GM23338 (cell line): ENCODE results near the gene KHDC3L. TPM values are rescaled to one million over a fixed set of nuclear protein-coding genes. Genes with fewer than 3 reads are reported as not detected.

ENCODE experiments used
- ATAC-seq: fragments of 200-7000 bp; cut with Tn5 transposase; 3 replicates; pipeline ENCODE4 v1.9.1; 2020
- DNase-seq: peaks from one replicate; pipeline ENCODE4 v3.0.0-alpha.2; 2015; ENCODE audit warnings: low spot score
- H2AFZ ChIP-seq: fragments of 200-600 bp; sonication (generic); 2 replicates; pipeline ENCODE4 v1.8.0; 2016; ENCODE audit warnings: antibody characterized with exemption, mild to moderate bottlenecking, moderate library complexity
- H3F3A ChIP-seq: fragments of 200-600 bp; sonication (generic); replicated peaks from 2 replicates; pipeline ENCODE4 v1.8.0; 2017; ENCODE audit warnings: antibody characterized with exemption, mixed run types, low read depth
- H3K27ac ChIP-seq: fragments of 200-600 bp; sonication (generic); 2 replicates; pipeline ENCODE4 v1.6.1; 2016; ENCODE audit warnings: low read depth
- H3K27me3 ChIP-seq: fragments of 200-600 bp; sonication (generic); 2 replicates; pipeline ENCODE4 v1.8.0; 2016; ENCODE audit warnings: mild to moderate bottlenecking, mixed run types, moderate library complexity; ENCODE audit not compliant: insufficient read depth
- H3K36me3 ChIP-seq: fragments of 200-600 bp; sonication (generic); 2 replicates; pipeline ENCODE4 v1.8.0; 2016; ENCODE audit warnings: mild to moderate bottlenecking; ENCODE audit not compliant: insufficient read depth
- H3K4me1 ChIP-seq: fragments of 200-600 bp; sonication (generic); 2 replicates; pipeline ENCODE4 v1.8.0; 2016; ENCODE audit warnings: mild to moderate bottlenecking, moderate library complexity; ENCODE audit not compliant: insufficient read depth
- H3K4me2 ChIP-seq: fragments of 200-600 bp; sonication (generic); 2 replicates; pipeline ENCODE4 v1.7.1; 2017; ENCODE audit warnings: mixed run types
- H3K4me3 ChIP-seq: fragments of 200-600 bp; sonication (generic); 2 replicates; pipeline ENCODE4 v1.6.1; 2016; ENCODE audit warnings: mixed run types
- H3K79me2 ChIP-seq: fragments of 200-600 bp; sonication (generic); replicated peaks from 2 replicates; pipeline ENCODE4 v1.8.0; 2017; ENCODE audit warnings: mild to moderate bottlenecking; ENCODE audit not compliant: insufficient read depth
- H3K9me2 ChIP-seq: fragments of 200-600 bp; sonication (generic); 2 replicates; pipeline ENCODE4 v1.8.0; 2017; ENCODE audit not compliant: insufficient read depth
- H4K20me1 ChIP-seq: fragments of 200-600 bp; sonication (generic); replicated peaks from 2 replicates; pipeline ENCODE4 v1.8.0; 2017; ENCODE audit warnings: mild to moderate bottlenecking; ENCODE audit not compliant: insufficient read depth
- H3K27ac Mint-ChIP-seq: 2 replicates; pipeline ENCODE4 v1.8.0; 2020; ENCODE audit warnings: inconsistent platforms, mild to moderate bottlenecking, moderate library complexity, mixed read lengths
- H3K27me3 Mint-ChIP-seq: 3 replicates; pipeline ENCODE4 v1.8.0; 2022; ENCODE audit warnings: low read depth, mild to moderate bottlenecking, moderate library complexity, mixed read lengths, inconsistent platforms; ENCODE audit not compliant: insufficient read depth, poor library complexity
- H3K36me3 Mint-ChIP-seq: 3 replicates; pipeline ENCODE4 v1.8.0; 2021; ENCODE audit warnings: low read depth, mild to moderate bottlenecking, inconsistent platforms, moderate library complexity, mixed read lengths
- H3K4me1 Mint-ChIP-seq: 3 replicates; pipeline ENCODE4 v1.8.0; 2020; ENCODE audit warnings: mild to moderate bottlenecking, inconsistent platforms, mixed read lengths
- H3K4me3 Mint-ChIP-seq: 3 replicates; pipeline ENCODE4 v1.8.0; 2021; ENCODE audit warnings: moderate library complexity, mild to moderate bottlenecking, inconsistent platforms, mixed read lengths
- H3K9me3 Mint-ChIP-seq: 3 replicates; pipeline ENCODE4 v1.8.0; 2020; ENCODE audit warnings: moderate library complexity, mild to moderate bottlenecking, inconsistent platforms, mixed read lengths
- CREB1 ChIP-seq: fragments of 250-450 bp; sonication (Bioruptor Pico); IDR thresholded peaks from 2 replicates; pipeline ENCODE4 v1.5.0; 2020; ENCODE audit warnings: low read depth, mild to moderate bottlenecking, moderate library complexity
- EZH2 ChIP-seq: fragments of 200-600 bp; sonication (generic); IDR thresholded peaks from one replicate; pipeline ENCODE4 v1.8.0; 2017; ENCODE audit warnings: antibody characterized with exemption, mild to moderate bottlenecking, low read depth; ENCODE audit not compliant: unreplicated experiment
- EZH2phosphoT487 ChIP-seq: fragments of 200-600 bp; sonication (generic); IDR thresholded peaks from one replicate; pipeline ENCODE4 v1.8.1; 2018; ENCODE audit warnings: antibody characterized with exemption; ENCODE audit not compliant: unreplicated experiment
- JUNB ChIP-seq: IDR thresholded peaks from one replicate; pipeline ENCODE4 v1.6.1; 2016; ENCODE audit warnings: antibody characterized with exemption; ENCODE audit not compliant: unreplicated experiment
- NANOG ChIP-seq: IDR thresholded peaks from 2 replicates; pipeline ENCODE4 v1.6.1; 2016; ENCODE audit warnings: antibody characterized with exemption, borderline replicate concordance
- POLR2AphosphoS5 ChIP-seq: IDR thresholded peaks from 2 replicates; pipeline ENCODE4 v1.6.1; 2016; ENCODE audit warnings: antibody characterized with exemption, low read depth
- STAT1 ChIP-seq: IDR thresholded peaks from one replicate; pipeline ENCODE4 v1.6.1; 2016; ENCODE audit warnings: antibody characterized with exemption; ENCODE audit not compliant: unreplicated experiment
- ZNF114 ChIP-seq: fragments of 250-450 bp; sonication (Bioruptor Pico); IDR thresholded peaks from 2 replicates; pipeline ENCODE4 v1.5.0; 2020; ENCODE audit warnings: mild to moderate bottlenecking, moderate library complexity
- ZNF331 ChIP-seq: fragments of 250-450 bp; sonication (Bioruptor Pico); IDR thresholded peaks from 2 replicates; pipeline ENCODE4 v1.5.0; 2020; ENCODE audit warnings: low read depth, mild to moderate bottlenecking, moderate library complexity
- polyA plus RNA-seq: library from polyadenylated mRNA; unstranded; fragments of >200 nt; fragmentation: Nextera tagmentation; extraction: Ambion mirVana; gene quantifications from 2 replicates; pipeline ENCODE4 v1.2.1, GENCODE V29; 2016
- total RNA-seq: library from RNA; depleted of rRNA; stranded (reverse); fragments of >200 nt; shearing (Covaris generic); gene quantifications from 2 replicates; pipeline ENCODE4 v1.2.3, GENCODE V29; 2014
- TF ChIP-seq, protein P1 (sequence below), 2 experiments: fragments of 200-600 bp in 1 of 2; sonication (generic) in 1 of 2; conservative IDR thresholded peaks; 2 replicates each; pipeline versions ENCODE4 v1.5.1 to v1.6.1; 2016 to 2017; ENCODE audit warnings: antibody characterized with exemption in 2 of 2, low read depth in 2 of 2, mild to moderate bottlenecking in 2 of 2, moderate library complexity in 1 of 2
- TF ChIP-seq, protein P2 (sequence below): IDR thresholded peaks from one replicate; pipeline ENCODE4 v1.6.1; 2018; ENCODE audit warnings: antibody characterized with exemption; ENCODE audit not compliant: unreplicated experiment
- TF ChIP-seq, protein P3 (sequence below): IDR thresholded peaks from 2 replicates; pipeline ENCODE4 v1.6.1; 2016; ENCODE audit warnings: antibody characterized with exemption

Gene KHDC3L
- total and polyA plus RNA-seq, 2 experiments from 2014 or later, result not detected

DNA sequence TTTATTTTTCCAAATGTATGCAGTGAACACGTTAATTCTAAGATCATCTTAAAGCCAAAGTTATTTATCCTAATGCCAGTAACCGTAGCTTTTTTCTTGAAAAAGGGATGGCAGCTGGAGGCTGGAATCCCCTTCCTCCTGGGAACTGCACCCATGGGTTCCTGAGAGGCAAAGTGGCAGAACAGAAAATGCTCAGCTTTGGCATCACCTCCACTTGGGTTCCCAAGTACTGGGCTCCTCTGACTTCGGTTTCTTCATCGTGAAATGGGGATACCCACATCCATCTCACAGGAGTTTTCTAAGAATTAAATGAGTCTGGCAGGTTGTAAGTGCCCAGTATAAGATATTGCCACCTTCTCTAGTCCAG, 26.0 kb downstream of the KHDC3L start:
- Histone ChIP-seq H2AFZ (no peak overlapping the region), H3K4me2 (peak overlapping the region; percentile 79)

DNA sequence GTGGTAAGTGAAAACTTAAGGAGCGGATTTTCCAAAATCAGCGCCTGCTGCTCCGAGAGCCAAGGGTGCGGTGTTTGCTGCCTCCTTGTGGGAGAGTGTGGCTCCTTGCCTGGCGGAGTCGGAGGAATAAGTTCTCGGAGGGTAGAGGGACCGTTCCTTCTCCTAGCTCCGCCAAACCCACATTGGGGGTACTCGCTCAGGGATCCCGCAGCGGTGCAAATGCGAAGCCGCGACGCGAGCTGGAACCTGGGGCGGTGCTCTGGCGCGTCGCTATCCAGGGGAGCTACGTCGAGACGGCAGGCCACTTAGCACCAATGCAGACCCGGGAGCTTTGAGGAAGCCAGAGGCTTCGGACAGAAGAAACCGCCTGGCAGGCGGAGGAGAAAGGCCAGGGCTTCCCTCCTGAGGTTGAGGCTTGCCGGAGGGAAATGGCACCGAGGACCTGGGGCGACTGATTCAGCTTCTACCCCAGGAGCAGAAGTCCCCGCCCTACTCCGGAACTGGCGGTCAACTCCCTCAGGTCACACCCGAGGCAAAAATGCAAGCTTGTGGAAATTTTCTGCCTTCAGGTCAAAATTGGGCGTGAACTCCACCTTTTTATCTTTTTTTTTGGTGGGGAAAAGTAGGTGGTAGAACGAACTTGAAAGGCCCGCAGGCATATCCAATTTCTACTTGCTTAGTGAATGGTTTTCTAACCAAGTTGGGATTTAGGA, 26.5 kb downstream of the KHDC3L start:
- TF ChIP-seq, protein P1, sequence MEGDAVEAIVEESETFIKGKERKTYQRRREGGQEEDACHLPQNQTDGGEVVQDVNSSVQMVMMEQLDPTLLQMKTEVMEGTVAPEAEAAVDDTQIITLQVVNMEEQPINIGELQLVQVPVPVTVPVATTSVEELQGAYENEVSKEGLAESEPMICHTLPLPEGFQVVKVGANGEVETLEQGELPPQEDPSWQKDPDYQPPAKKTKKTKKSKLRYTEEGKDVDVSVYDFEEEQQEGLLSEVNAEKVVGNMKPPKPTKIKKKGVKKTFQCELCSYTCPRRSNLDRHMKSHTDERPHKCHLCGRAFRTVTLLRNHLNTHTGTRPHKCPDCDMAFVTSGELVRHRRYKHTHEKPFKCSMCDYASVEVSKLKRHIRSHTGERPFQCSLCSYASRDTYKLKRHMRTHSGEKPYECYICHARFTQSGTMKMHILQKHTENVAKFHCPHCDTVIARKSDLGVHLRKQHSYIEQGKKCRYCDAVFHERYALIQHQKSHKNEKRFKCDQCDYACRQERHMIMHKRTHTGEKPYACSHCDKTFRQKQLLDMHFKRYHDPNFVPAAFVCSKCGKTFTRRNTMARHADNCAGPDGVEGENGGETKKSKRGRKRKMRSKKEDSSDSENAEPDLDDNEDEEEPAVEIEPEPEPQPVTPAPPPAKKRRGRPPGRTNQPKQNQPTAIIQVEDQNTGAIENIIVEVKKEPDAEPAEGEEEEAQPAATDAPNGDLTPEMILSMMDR (conservative IDR thresholded peaks at IDR 0.05; ENCODE audit: low read depth in 2 of 2), result peak; percentile 83 to 93
- TF ChIP-seq EZH2phosphoT487 (no peak), EZH2 (no peak), POLR2AphosphoS5 (no peak; the same call in 1 of the 2 replicates), ZNF331 (CRISPR knock-in tag) (no peak), CREB1 (CRISPR knock-in tag) (peak; percentile 54), NANOG (no peak), ZNF114 (CRISPR knock-in tag) (no peak), JUNB (no peak)
- TF ChIP-seq, protein P2, sequence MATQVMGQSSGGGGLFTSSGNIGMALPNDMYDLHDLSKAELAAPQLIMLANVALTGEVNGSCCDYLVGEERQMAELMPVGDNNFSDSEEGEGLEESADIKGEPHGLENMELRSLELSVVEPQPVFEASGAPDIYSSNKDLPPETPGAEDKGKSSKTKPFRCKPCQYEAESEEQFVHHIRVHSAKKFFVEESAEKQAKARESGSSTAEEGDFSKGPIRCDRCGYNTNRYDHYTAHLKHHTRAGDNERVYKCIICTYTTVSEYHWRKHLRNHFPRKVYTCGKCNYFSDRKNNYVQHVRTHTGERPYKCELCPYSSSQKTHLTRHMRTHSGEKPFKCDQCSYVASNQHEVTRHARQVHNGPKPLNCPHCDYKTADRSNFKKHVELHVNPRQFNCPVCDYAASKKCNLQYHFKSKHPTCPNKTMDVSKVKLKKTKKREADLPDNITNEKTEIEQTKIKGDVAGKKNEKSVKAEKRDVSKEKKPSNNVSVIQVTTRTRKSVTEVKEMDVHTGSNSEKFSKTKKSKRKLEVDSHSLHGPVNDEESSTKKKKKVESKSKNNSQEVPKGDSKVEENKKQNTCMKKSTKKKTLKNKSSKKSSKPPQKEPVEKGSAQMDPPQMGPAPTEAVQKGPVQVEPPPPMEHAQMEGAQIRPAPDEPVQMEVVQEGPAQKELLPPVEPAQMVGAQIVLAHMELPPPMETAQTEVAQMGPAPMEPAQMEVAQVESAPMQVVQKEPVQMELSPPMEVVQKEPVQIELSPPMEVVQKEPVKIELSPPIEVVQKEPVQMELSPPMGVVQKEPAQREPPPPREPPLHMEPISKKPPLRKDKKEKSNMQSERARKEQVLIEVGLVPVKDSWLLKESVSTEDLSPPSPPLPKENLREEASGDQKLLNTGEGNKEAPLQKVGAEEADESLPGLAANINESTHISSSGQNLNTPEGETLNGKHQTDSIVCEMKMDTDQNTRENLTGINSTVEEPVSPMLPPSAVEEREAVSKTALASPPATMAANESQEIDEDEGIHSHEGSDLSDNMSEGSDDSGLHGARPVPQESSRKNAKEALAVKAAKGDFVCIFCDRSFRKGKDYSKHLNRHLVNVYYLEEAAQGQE, result no peak
- TF ChIP-seq, protein P3, sequence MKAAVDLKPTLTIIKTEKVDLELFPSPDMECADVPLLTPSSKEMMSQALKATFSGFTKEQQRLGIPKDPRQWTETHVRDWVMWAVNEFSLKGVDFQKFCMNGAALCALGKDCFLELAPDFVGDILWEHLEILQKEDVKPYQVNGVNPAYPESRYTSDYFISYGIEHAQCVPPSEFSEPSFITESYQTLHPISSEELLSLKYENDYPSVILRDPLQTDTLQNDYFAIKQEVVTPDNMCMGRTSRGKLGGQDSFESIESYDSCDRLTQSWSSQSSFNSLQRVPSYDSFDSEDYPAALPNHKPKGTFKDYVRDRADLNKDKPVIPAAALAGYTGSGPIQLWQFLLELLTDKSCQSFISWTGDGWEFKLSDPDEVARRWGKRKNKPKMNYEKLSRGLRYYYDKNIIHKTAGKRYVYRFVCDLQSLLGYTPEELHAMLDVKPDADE, result no peak
- Histone ChIP-seq H4K20me1 (no peaks in the 10 kb centered on the region), H3K4me3 (peak overlapping the region; percentile 53), H3K9me2 (no peaks in the 10 kb centered on the region), H3K27ac (peak overlapping the region; percentile 6; the same call in 1 of the 2 replicates), H3K79me2 (no peaks in the 10 kb centered on the region), H3K4me2 (peak overlapping the region; percentile 79), H3K27me3 (peaks cover 4% of the 10 kb centered on the region; the same call in 1 of the 2 replicates), H2AFZ (peak overlapping the region; percentile 1; the same call in 1 of the 2 replicates), H3K4me1 (peaks cover 8% of the 10 kb centered on the region), H3K36me3 (no peaks in the 10 kb centered on the region), H3F3A (0 out of 2 replicates have a peak, but pooled peaks cover 9% of the 10 kb centered on the region)
- peaks cover 10% of the 10 kb centered on the region; the same call in 2 of the 3 replicates for H3K4me1 Mint-ChIP-seq
- ATAC-seq, result peak; percentile 97
- H3K27me3 Mint-ChIP-seq, result peaks cover 2% of the 10 kb centered on the region
- peak overlapping the region; percentile 79 for H3K4me3 Mint-ChIP-seq
- no peaks in the 10 kb centered on the region; the same call in 2 of the 3 replicates for H3K9me3 Mint-ChIP-seq
- no peak overlapping the region; the same call in 1 of the 2 replicates for H3K27ac Mint-ChIP-seq
- DNase-seq, result peak; percentile 95
- H3K36me3 Mint-ChIP-seq, result no peaks in the 10 kb centered on the region

More for the DNA sequence above, 26.0 kb downstream of the KHDC3L start:
- Histone ChIP-seq H3K27ac (no peak overlapping the region), H3K4me3 (peak overlapping the region; percentile 53), H3F3A (0 out of 2 replicates have a peak, but pooled peaks cover 4% of the 10 kb centered on the region), H3K9me2 (no peaks in the 10 kb centered on the region), H3K4me1 (peaks cover 8% of the 10 kb centered on the region), H3K79me2 (no peaks in the 10 kb centered on the region), H3K27me3 (peaks cover 4% of the 10 kb centered on the region; the same call in 1 of the 2 replicates), H4K20me1 (no peaks in the 10 kb centered on the region), H3K36me3 (no peaks in the 10 kb centered on the region)
- Mint-ChIP-seq H3K36me3 (no peaks in the 10 kb centered on the region), H3K9me3 (no peaks in the 10 kb centered on the region), H3K4me1 (peaks cover 10% of the 10 kb centered on the region; the same call in 2 of the 3 replicates), H3K27ac (no peak overlapping the region), H3K27me3 (peaks cover 2% of the 10 kb centered on the region), H3K4me3 (peak overlapping the region; percentile 79)
- peak; percentile 15 for ATAC-seq
- no peak for TF ChIP-seq STAT1
- DNase-seq, result no peak
